MM.1S (cell line): ENCODE measurements around the gene LIMS2.

Source experiments
- DNase-seq: peaks from one replicate; pipeline ENCODE4 v3.0.0-alpha.2; 2015
- H2AFZ ChIP-seq: fragments of 300-600 bp; sonication (generic); 2 replicates; pipeline ENCODE4 v1.6.0; 2016; ENCODE audit warnings: antibody characterized with exemption, low read length
- H3F3A ChIP-seq: fragments of 300-600 bp; sonication (generic); 2 replicates; pipeline ENCODE4 v1.6.1; 2016; ENCODE audit warnings: mild to moderate bottlenecking, antibody characterized with exemption, low read length, moderate library complexity, mixed read lengths; ENCODE audit not compliant: insufficient read depth
- H3K27ac ChIP-seq: fragments of 300-600 bp; sonication (generic); 2 replicates; pipeline ENCODE4 v1.5.1; 2016; ENCODE audit warnings: mild to moderate bottlenecking, low read length
- H3K27me3 ChIP-seq: fragments of 300-600 bp; sonication (generic); replicated peaks from 2 replicates; pipeline ENCODE4 v1.6.0; 2016; ENCODE audit warnings: low read length; ENCODE audit not compliant: insufficient read depth
- H3K36me3 ChIP-seq: fragments of 300-600 bp; sonication (generic); replicated peaks from 2 replicates; pipeline ENCODE4 v1.6.1; 2016; ENCODE audit warnings: mild to moderate bottlenecking, low read length, mixed read lengths; ENCODE audit not compliant: insufficient read depth
- H3K4me1 ChIP-seq: fragments of 300-600 bp; sonication (generic); 2 replicates; pipeline ENCODE4 v1.6.1; 2016; ENCODE audit warnings: low read length, mixed read lengths
- H3K4me2 ChIP-seq: fragments of 300-600 bp; sonication (generic); 2 replicates; pipeline ENCODE4 v1.6.0; 2016; ENCODE audit warnings: low read depth, low read length
- H3K4me3 ChIP-seq: fragments of 300-600 bp; sonication (generic); 2 replicates; pipeline ENCODE4 v1.5.1; 2016; ENCODE audit warnings: low read length, mixed read lengths
- H3K79me2 ChIP-seq: fragments of 300-600 bp; sonication (generic); 2 replicates; pipeline ENCODE4 v1.6.1; 2016; ENCODE audit warnings: mixed run types, low read length, mixed read lengths
- H3K9ac ChIP-seq: fragments of 300-600 bp; sonication (generic); 2 replicates; pipeline ENCODE4 v1.6.1; 2016; ENCODE audit warnings: low read length, mixed read lengths
- H3K9me2 ChIP-seq: fragments of 300-600 bp; sonication (generic); replicated peaks from 2 replicates; pipeline ENCODE4 v1.6.1; 2016; ENCODE audit warnings: mild to moderate bottlenecking, low read length, mixed read lengths; ENCODE audit not compliant: insufficient read depth
- H3K9me3 ChIP-seq: fragments of 300-600 bp; sonication (generic); replicated peaks from 2 replicates; pipeline ENCODE4 v1.6.1; 2016; ENCODE audit warnings: mild to moderate bottlenecking, low read length, mixed read lengths; ENCODE audit not compliant: insufficient read depth
- H4K20me1 ChIP-seq: fragments of 300-600 bp; sonication (generic); 2 replicates; pipeline ENCODE4 v1.6.1; 2016; ENCODE audit warnings: mild to moderate bottlenecking, low read length, moderate library complexity, mixed read lengths; ENCODE audit not compliant: insufficient read depth
- EZH2 ChIP-seq: fragments of 300-600 bp; sonication (generic); optimal IDR thresholded peaks from 2 replicates; pipeline ENCODE3; 2017; ENCODE audit warnings: low read depth, mild to moderate bottlenecking, antibody characterized with exemption, low read length, mixed read lengths
- EZH2phosphoT487 ChIP-seq: fragments of 300-600 bp; sonication (generic); IDR thresholded peaks from 2 replicates; pipeline ENCODE4 v1.6.1; 2018; ENCODE audit warnings: antibody characterized with exemption, low read length
- TF ChIP-seq, protein P1 (sequence below): fragments of 300-600 bp; sonication (generic); IDR thresholded peaks from 2 replicates; pipeline ENCODE4 v1.5.1; 2016; ENCODE audit warnings: antibody characterized with exemption, low read length, mixed read lengths

LIMS2 gene

DNA sequence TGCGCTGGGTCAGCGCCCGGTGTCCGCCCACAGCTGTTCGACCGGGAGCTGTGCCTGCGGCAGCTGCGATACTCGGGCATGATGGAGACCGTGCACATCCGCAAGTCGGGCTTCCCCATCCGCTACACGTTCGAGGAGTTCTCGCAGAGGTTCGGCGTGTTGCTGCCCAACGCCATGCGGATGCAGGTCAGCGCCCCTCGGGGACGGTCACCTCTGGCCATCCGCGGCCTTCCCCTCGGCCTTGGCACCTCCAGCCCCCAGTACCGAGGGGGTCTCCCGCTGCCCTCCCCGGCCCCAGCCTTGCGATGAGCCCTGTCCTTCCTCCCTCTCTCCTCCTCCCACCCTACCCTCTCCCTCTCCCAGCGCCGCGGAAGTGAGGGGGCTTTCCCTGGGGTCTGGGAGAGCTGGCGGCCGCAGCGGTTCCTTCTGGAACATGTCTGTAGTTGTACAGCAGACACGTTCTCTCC lies 82.5 kb downstream of the LIMS2 start:
- H4K20me1 ChIP-seq, result no peaks in the 10 kb centered on the region
- H3K4me1 ChIP-seq, result no peaks in the 10 kb centered on the region
- H3K9me2 ChIP-seq, result no peaks in the 10 kb centered on the region
- no peak overlapping the region for H3K4me3 ChIP-seq
- no peaks in the 10 kb centered on the region for H3F3A ChIP-seq
- H3K9me3 ChIP-seq, result no peaks in the 10 kb centered on the region
- no peak for DNase-seq
- no peak overlapping the region for H3K9ac ChIP-seq
- TF ChIP-seq EZH2 (no peak), EZH2phosphoT487 (no peak)
- TF ChIP-seq, protein P1, sequence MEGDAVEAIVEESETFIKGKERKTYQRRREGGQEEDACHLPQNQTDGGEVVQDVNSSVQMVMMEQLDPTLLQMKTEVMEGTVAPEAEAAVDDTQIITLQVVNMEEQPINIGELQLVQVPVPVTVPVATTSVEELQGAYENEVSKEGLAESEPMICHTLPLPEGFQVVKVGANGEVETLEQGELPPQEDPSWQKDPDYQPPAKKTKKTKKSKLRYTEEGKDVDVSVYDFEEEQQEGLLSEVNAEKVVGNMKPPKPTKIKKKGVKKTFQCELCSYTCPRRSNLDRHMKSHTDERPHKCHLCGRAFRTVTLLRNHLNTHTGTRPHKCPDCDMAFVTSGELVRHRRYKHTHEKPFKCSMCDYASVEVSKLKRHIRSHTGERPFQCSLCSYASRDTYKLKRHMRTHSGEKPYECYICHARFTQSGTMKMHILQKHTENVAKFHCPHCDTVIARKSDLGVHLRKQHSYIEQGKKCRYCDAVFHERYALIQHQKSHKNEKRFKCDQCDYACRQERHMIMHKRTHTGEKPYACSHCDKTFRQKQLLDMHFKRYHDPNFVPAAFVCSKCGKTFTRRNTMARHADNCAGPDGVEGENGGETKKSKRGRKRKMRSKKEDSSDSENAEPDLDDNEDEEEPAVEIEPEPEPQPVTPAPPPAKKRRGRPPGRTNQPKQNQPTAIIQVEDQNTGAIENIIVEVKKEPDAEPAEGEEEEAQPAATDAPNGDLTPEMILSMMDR, result no peak
- no peaks in the 10 kb centered on the region; the same call in 1 of the 2 replicates for H3K27me3 ChIP-seq
- H3K36me3 ChIP-seq, result no peaks in the 10 kb centered on the region
- no peaks in the 10 kb centered on the region for H3K79me2 ChIP-seq
- no peak overlapping the region for H3K27ac ChIP-seq
- H2AFZ ChIP-seq, result no peak overlapping the region
- H3K4me2 ChIP-seq, result no peak overlapping the region

DNA sequence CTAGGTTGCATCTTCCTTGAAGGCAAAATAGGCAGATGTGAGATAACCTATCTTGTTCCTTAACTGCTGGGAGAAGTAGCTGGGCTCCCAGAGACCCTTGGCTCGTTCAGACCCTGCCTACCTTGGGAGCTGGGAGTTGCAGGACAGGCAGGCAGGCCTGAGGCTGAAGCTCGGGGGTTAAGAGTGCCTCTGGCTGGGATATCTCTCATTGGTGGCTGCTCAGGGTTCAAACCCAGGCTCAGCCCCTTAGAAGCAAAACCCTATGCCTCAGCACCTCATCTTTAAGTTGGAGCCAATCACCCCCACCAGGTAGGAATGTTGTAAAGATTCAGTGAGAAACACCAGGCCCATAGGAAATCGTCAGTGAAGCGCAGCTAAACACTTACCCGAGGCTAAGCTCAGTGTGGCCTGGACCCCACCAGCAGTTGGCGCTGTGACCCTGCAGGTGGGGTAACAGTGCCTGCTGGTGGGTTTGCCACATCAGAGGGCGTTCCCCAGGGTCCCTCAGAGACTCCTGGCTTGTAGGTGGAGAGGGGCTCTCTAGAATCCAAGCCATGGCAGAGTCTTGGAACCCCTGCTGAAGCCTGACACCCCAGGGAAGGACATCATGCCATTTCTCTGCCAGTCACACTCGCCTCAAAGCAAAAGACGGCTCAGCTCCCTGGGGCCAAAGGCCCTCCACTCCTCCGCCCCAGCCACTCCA lies 84.0 kb downstream of the LIMS2 start:
- Histone ChIP-seq H3F3A (no peaks in the 10 kb centered on the region), H3K4me3 (no peak overlapping the region), H3K9me3 (no peaks in the 10 kb centered on the region), H2AFZ (no peak overlapping the region), H3K9ac (no peak overlapping the region), H3K9me2 (no peaks in the 10 kb centered on the region), H4K20me1 (no peaks in the 10 kb centered on the region), H3K4me1 (no peaks in the 10 kb centered on the region), H3K4me2 (no peak overlapping the region), H3K36me3 (no peaks in the 10 kb centered on the region), H3K79me2 (no peaks in the 10 kb centered on the region), H3K27ac (no peak overlapping the region), H3K27me3 (peaks cover 5% of the 10 kb centered on the region; the same call in 1 of the 2 replicates)
- TF ChIP-seq, protein P1, result peak; percentile 93
- TF ChIP-seq EZH2, result no peak
- peak; percentile 34 for DNase-seq

DNA sequence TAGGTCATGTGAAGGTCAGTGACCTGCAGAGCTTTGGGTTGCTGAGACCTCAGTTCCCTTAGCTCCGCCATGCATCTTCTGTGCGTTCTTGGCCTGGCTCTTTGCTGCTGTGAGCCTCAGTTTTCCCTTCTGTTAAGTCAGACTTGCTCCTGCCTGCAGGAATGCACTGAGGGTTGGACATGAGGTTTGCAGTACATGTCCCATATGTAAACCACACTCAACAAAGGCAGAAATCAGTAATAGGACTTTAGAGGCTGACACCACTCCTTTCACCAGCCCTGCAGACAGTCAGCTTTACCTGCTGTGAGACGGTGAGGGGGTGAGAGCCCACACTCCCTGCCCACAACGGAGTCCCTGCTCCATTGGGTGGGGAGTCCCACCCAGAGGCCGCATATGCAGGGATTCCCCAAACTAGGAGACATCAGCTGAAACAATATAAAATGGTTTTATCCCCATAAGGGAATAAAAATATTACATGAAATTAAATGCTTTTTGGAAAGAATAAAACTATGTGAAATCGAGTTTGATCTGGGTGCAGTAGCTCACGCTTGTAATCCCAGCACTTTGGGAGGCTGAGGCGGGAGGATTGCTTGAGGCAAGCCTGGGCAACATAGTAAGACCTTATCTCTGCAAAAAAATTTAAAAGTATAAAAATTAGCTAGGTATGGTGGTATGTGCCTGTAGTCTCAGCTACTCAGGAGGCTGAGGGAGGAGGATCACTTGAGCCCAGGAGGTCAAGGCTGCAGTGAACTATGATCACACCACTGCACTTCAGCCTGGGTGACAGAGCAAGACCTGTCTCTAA lies 84.7 kb downstream of the LIMS2 start:
- H3F3A ChIP-seq, result no peaks in the 10 kb centered on the region
- H3K4me2 ChIP-seq, result no peak overlapping the region
- no peaks in the 10 kb centered on the region for H3K36me3 ChIP-seq
- H4K20me1 ChIP-seq, result no peaks in the 10 kb centered on the region
- DNase-seq, result no peak
- no peaks in the 10 kb centered on the region for H3K4me1 ChIP-seq
- H3K4me3 ChIP-seq, result no peak overlapping the region
- H3K9me2 ChIP-seq, result no peaks in the 10 kb centered on the region
- no peak overlapping the region for H3K9ac ChIP-seq
- H2AFZ ChIP-seq, result no peak overlapping the region
- TF ChIP-seq EZH2 (no peak), EZH2phosphoT487 (no peak)
- TF ChIP-seq, protein P1, result no peak
- no peak overlapping the region for H3K27ac ChIP-seq
- H3K27me3 ChIP-seq, result peaks cover 12% of the 10 kb centered on the region; the same call in 1 of the 2 replicates
- no peaks in the 10 kb centered on the region for H3K9me3 ChIP-seq
- no peaks in the 10 kb centered on the region for H3K79me2 ChIP-seq
